Sigmoid colon (tissue), 7 donors: ENCODE results near the gene NOTCH1. TPM values are rescaled to one million over a fixed set of nuclear protein-coding genes. Genes with fewer than 3 reads are reported as not detected.

Source experiments
- DNase-seq: peaks from one replicate; pipeline ENCODE4 v3.0.0-alpha.2; 2019
- H3K27ac ChIP-seq, 4 donors: fragments of 200-600 bp; sonication (generic); one replicate each; pipeline ENCODE4 v1.5.1; 2016 to 2019; ENCODE audit warnings: mild to moderate bottlenecking in 1 of 4
- H3K27me3 ChIP-seq, 3 donors: fragments of 200-600 bp; sonication (generic); one replicate each; pipeline ENCODE4 v1.5.1; 2019; ENCODE audit warnings: mild to moderate bottlenecking in 1 of 3
- H3K36me3 ChIP-seq, 4 donors: fragments of 200-600 bp; sonication (generic); one replicate each; pipeline ENCODE4 v1.5.1; 2016 to 2019
- H3K4me1 ChIP-seq, 4 donors: fragments of 200-600 bp; sonication (generic); one replicate each; pipeline ENCODE4 v1.5.1; 2017 to 2019
- H3K4me3 ChIP-seq, 4 donors: fragments of 200-600 bp; sonication (generic); one replicate each; pipeline ENCODE4 v1.5.1; 2017 to 2019; ENCODE audit warnings: mild to moderate bottlenecking in 2 of 4, moderate library complexity in 1 of 4
- H3K9me3 ChIP-seq, 4 donors: fragments of 200-600 bp in 3 of 4; sonication (generic) in 3 of 4; one replicate each; pipeline versions ENCODE4 v1.5.1 to v1.6.1; 2013 to 2019
- CTCF ChIP-seq, 4 experiments: fragments of 450-650 bp in 3 of 4; fragments of 200-600 bp in 1 of 4; IDR thresholded peaks; one replicate each; pipeline ENCODE4 v1.5.1; 2016 to 2019; ENCODE audit warnings: antibody characterized with exemption in 4 of 4, mild to moderate bottlenecking in 3 of 4, moderate library complexity in 2 of 4
- EP300 ChIP-seq, 4 donors: sonication (generic); formaldehyde crosslinking; IDR thresholded peaks; one replicate each; pipeline ENCODE4 v1.6.1; 2017; ENCODE audit warnings: antibody characterized with exemption in 4 of 4
- POLR2A ChIP-seq, 2 donors: fragments of 450-650 bp; IDR thresholded peaks; one replicate each; pipeline ENCODE4 v1.6.1; 2016; ENCODE audit warnings: antibody characterized with exemption in 2 of 2, mild to moderate bottlenecking in 2 of 2, moderate library complexity in 2 of 2
- POLR2AphosphoS5 ChIP-seq, 4 donors: sonication (generic); formaldehyde crosslinking; IDR thresholded peaks; one replicate each; pipeline ENCODE4 v1.6.1; 2017; ENCODE audit warnings: antibody characterized with exemption in 4 of 4
- WGBS, 2 donors: extraction: QIAGEN DNeasy Blood & Tissue Kit; methylation state at CpG; one replicate each; pipeline ENCODE4 v1.1.7; 2013; 5-methylcytosine and 5-hydroxymethylcytosine counted together
- intact Hi-C: fragments of 100-400 bp; cut with DNase I; formaldehyde crosslinking; loops from one replicate; pipeline ENCODE4 v1.15.1; 2023
- polyA plus RNA-seq, 3 donors: library from polyadenylated mRNA; stranded (reverse); fragments of 200-250 nt; gene quantifications; one replicate each; pipeline ENCODE4 v1.2.3, GENCODE V29; 2013
- total RNA-seq, 4 donors: library from RNA; depleted of rRNA; stranded (reverse); fragments of >200 nt; gene quantifications; one replicate each; pipeline ENCODE4 v1.1.0, GENCODE V29; 2016
- donor health status: healthy with polysubstance abuse.
- donor health status: Bipolar disorder and iron deficiency.
- donor health status: healthy.

NOTCH1 gene
- total and polyA plus RNA-seq, 7 donors, result 1.8 to 36.0 (median 30.7) TPM

- Histone ChIP-seq H3K36me3 (peaks cover 67 to 97% (median 82%) of the 10 kb centered on the region in 4 donors), H3K4me1 (no peaks in the 10 kb centered on the region), H3K27me3 (no peaks in the 10 kb centered on the region), H3K4me3 (no peak overlapping the region), H3K27ac (no peak overlapping the region), H3K9me3 (no peaks in the 10 kb centered on the region)
- DNase-seq, result no peak
- intact Hi-C loops, result no loop called here
- TF ChIP-seq POLR2A (IDR thresholded peaks at IDR 0.05), result no peak
- TF ChIP-seq CTCF (IDR thresholded peaks at IDR 0.05), result no peak
- no peak for TF ChIP-seq POLR2AphosphoS5 (IDR thresholded peaks at IDR 0.05)
- no peak for TF ChIP-seq EP300 (IDR thresholded peaks at IDR 0.05)
- 94 to 96% methylated on average over 43 of the region's 43 CpGs for WGBS, 2 donors
Observed at GRCh38 chr9:136455043-136456002, 90.5 kb downstream of the NOTCH1 start.

- DNase-seq, result no peak
- intact Hi-C loops, result no loop called here
- no peak overlapping the region for H3K27ac ChIP-seq
- no peak overlapping the region for H3K4me3 ChIP-seq
- no peaks in the 10 kb centered on the region for H3K27me3 ChIP-seq
- H3K9me3 ChIP-seq, result no peaks in the 10 kb centered on the region
- TF ChIP-seq POLR2A (IDR thresholded peaks at IDR 0.05), result no peak
- no peak for TF ChIP-seq CTCF (IDR thresholded peaks at IDR 0.05)
- no peak for TF ChIP-seq EP300 (IDR thresholded peaks at IDR 0.05)
- no peak for TF ChIP-seq POLR2AphosphoS5 (IDR thresholded peaks at IDR 0.05)
- no peaks in the 10 kb centered on the region for H3K4me1 ChIP-seq
- WGBS, 2 donors, result 93% methylated on average over 25 of the region's 25 CpGs
- peaks cover 56 to 97% (median 79%) of the 10 kb centered on the region in 4 donors for H3K36me3 ChIP-seq
Observed at GRCh38 chr9:136454026-136454796, 91.6 kb downstream of the NOTCH1 start.

GRCh38 chr9:136453326-136453725, 92.5 kb downstream of the NOTCH1 start:
- Histone ChIP-seq H3K27me3 (no peaks in the 10 kb centered on the region), H3K4me3 (no peak overlapping the region), H3K36me3 (peaks cover 54 to 97% (median 76%) of the 10 kb centered on the region in 4 donors), H3K4me1 (no peaks in the 10 kb centered on the region), H3K27ac (no peak overlapping the region), H3K9me3 (no peaks in the 10 kb centered on the region)
- intact Hi-C loops, result no loop called here
- 93 to 95% methylated on average over 11 of the region's 11 CpGs for WGBS, 2 donors
- no peak for DNase-seq
- TF ChIP-seq CTCF (IDR thresholded peaks at IDR 0.05) (no peak), EP300 (IDR thresholded peaks at IDR 0.05) (no peak), POLR2AphosphoS5 (IDR thresholded peaks at IDR 0.05) (no peak), POLR2A (IDR thresholded peaks at IDR 0.05) (no peak)

- Histone ChIP-seq H3K36me3 (peaks cover 59 to 97% (median 78%) of the 10 kb centered on the region in 4 donors), H3K27me3 (no peaks in the 10 kb centered on the region), H3K4me3 (no peak overlapping the region), H3K4me1 (no peaks in the 10 kb centered on the region), H3K9me3 (no peaks in the 10 kb centered on the region), H3K27ac (no peak overlapping the region)
- no peak for TF ChIP-seq POLR2A (IDR thresholded peaks at IDR 0.05)
- no peak for TF ChIP-seq EP300 (IDR thresholded peaks at IDR 0.05)
- no peak for TF ChIP-seq POLR2AphosphoS5 (IDR thresholded peaks at IDR 0.05)
- no peak for TF ChIP-seq CTCF (IDR thresholded peaks at IDR 0.05)
- 94% methylated on average over 26 of the region's 26 CpGs for WGBS, 2 donors
- intact Hi-C loops, result no loop called here
- DNase-seq, result no peak
Observed at GRCh38 chr9:136451221-136451877, 94.5 kb downstream of the NOTCH1 start.
